Skeletal muscle satellite cell (primary cell): ENCODE results near the gene BTBD9.

Source experiments
- H3K27me3 ChIP-seq: 2 replicates; pipeline ENCODE4 v1.7.0; 2013; ENCODE audit warnings: low read length; ENCODE audit not compliant: control insufficient read depth, insufficient read depth
- H3K36me3 ChIP-seq: 2 replicates; pipeline ENCODE4 v1.7.0; 2013; ENCODE audit warnings: mild to moderate bottlenecking, control low read depth, low read length; ENCODE audit not compliant: insufficient read depth
- H3K4me1 ChIP-seq: 2 replicates; pipeline ENCODE4 v1.7.0; 2013; ENCODE audit warnings: low read length; ENCODE audit not compliant: control insufficient read depth, insufficient read depth
- H3K4me2 ChIP-seq: 2 replicates; pipeline ENCODE4 v1.7.0; 2013; ENCODE audit warnings: mild to moderate bottlenecking, low read length
- H3K4me3 ChIP-seq: 2 replicates; pipeline ENCODE4 v1.7.0; 2013; ENCODE audit warnings: low read length
- H3K9ac ChIP-seq: 2 replicates; pipeline ENCODE4 v1.7.0; 2013; ENCODE audit warnings: mild to moderate bottlenecking, low read depth, low read length, moderate library complexity
- H3K9me3 ChIP-seq: replicated peaks from 2 replicates; pipeline ENCODE4 v1.7.0; 2013; ENCODE audit warnings: mild to moderate bottlenecking, control low read depth, low read length

Gene BTBD9

DNA sequence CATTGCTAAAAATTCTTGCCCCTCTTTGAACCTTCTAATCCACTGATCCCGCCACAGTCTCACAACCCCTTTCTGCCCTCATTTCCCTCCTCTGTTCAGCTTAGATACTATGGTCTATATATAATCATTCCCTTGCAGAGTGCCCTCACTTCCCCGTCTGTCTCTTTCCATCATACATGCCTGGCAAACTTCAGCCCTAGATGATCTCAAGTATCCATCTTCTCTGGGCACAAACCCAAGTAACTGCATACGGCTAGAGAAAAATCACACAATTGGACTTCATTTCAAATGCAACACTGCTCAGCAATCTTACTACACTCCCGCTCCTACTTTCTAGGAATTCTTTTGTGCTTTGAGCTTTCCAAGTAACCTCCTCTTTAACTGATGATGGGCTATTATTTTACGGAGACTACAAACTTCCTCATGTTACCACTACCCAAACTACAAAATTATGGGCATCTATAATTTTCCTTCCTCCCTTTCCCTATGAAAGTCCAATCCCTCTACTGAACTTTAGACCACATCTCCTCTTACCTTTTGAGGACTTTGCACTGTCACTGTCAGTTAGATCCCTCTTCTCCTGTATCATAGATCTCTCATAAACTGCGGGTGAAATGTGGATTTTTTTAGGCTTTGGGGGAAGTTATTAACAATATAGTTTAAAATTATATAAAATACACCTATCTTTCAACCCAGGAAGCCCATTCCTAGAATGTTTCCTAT is 135.6 kb downstream of the BTBD9 start:
- no peaks in the 10 kb centered on the region for H3K27me3 ChIP-seq
- peaks cover 11% of the 10 kb centered on the region for H3K4me1 ChIP-seq
- no peak overlapping the region for H3K4me2 ChIP-seq
- H3K4me3 ChIP-seq, result no peak overlapping the region
- H3K9ac ChIP-seq, result no peak overlapping the region
- H3K36me3 ChIP-seq, result no peaks in the 10 kb centered on the region
- H3K9me3 ChIP-seq, result no peaks in the 10 kb centered on the region

DNA sequence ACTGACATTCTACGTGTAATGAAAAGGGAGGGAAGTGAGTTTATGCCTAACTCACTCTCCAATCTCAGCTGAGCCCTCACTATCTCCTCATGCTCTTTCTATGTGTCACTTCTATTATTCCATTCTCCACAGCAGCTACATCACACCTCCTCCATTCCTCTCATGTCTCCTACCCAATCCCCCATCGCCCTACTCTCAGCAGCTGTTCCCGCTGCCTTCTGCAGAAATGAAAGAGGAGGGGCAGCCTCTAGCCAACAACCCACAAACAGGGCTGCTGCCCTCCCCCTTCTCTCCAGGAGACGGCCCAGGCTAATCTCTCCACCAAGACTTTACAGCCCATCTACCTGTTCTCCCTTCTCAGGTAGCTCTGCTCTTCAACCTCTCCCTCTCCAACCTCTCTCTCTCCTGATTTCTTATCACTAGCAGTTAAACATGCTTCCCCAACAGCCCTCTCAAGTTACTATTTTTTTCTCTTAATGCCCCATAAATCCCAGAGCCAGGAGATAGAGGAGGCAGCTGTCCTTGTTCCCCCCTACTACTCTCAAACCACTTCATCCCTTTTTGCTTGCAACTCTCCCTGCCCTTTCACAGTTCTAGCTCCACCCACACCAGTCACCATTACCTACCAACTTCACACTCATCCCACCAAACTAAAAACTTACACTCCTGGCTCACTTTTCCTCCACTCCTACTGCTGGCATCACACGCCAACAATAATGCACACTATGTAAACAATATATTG is 136.5 kb downstream of the BTBD9 start:
- Histone ChIP-seq H3K4me1 (peaks cover 2% of the 10 kb centered on the region), H3K4me3 (no peak overlapping the region), H3K4me2 (no peak overlapping the region)

DNA sequence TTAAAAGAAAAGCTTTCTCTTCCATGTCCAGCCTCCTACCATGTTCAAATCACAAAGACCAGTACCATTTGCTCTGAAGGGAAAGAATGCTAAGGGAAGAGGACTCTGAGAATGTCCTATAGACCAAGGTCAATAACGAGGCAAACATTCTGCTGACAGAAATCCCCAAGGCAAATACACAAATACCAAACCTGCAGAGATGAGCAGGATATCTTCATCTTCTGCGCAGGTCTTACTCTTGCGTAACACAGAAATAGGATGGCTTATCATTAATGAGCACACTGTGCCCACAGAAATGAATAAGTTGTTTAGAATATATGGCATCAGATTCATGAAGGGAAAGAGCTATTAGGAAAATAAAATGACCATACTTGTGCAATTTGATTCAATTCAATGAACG is 137.3 kb downstream of the BTBD9 start:
- Histone ChIP-seq H3K27me3 (no peaks in the 10 kb centered on the region), H3K4me2 (no peak overlapping the region), H3K9ac (no peak overlapping the region), H3K4me1 (no peaks in the 10 kb centered on the region), H3K36me3 (no peaks in the 10 kb centered on the region), H3K9me3 (no peaks in the 10 kb centered on the region), H3K4me3 (no peak overlapping the region)

More for the DNA sequence above, 136.5 kb downstream of the BTBD9 start:
- Histone ChIP-seq H3K9ac (no peak overlapping the region), H3K27me3 (no peaks in the 10 kb centered on the region), H3K9me3 (no peaks in the 10 kb centered on the region), H3K36me3 (no peaks in the 10 kb centered on the region)

DNA sequence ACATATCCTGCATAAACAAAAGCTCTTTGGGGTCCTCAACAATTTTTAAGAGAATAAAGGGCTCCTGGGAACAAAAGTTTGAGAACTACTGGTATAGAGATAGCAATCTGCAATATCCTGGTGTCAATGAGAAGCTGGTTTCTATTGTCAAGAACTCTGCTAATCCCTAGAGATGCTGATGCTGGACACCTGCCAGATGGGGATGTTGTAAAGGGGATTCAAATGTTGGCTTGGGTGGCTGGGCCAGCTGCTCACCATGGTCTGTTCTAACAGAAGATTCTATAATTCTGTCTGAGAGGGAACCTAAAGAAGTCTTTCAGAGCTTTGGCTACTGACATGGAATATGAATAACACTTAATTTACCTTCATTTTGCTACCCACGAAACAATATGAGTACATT is 137.8 kb downstream of the BTBD9 start:
- H3K4me2 ChIP-seq, result no peak overlapping the region
- H3K4me3 ChIP-seq, result no peak overlapping the region
- H3K9me3 ChIP-seq, result no peaks in the 10 kb centered on the region
- H3K4me1 ChIP-seq, result no peaks in the 10 kb centered on the region
- H3K9ac ChIP-seq, result no peak overlapping the region
- H3K27me3 ChIP-seq, result no peaks in the 10 kb centered on the region
- no peaks in the 10 kb centered on the region for H3K36me3 ChIP-seq

DNA sequence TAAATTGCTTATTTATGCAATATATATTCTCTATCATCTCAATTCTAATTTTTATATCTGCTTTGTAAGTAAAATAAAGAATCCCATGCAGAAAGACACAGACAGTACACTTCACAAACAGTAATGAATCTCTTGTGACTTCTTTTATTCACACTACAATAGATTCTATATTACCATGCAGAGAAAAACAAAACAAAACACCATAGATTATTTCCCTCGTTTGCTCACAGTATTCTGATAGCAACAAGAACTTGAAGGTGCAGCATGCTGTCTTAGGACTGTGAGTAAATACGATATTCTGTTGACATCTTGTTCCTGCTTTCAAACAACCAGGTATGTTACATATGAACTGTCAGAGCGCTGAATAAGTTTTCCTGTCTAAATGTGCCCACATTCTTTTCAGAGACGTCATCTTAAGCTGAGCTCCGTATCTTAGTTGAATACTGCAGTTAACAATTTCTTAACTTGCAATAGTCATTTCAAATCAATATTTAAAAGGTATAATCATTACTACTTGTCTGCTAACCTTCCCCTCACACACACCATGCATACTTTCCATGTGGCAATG is 140.1 kb downstream of the BTBD9 start:
- Histone ChIP-seq H3K4me3 (no peak overlapping the region), H3K9me3 (no peaks in the 10 kb centered on the region), H3K27me3 (no peaks in the 10 kb centered on the region), H3K9ac (no peak overlapping the region), H3K4me1 (no peaks in the 10 kb centered on the region), H3K4me2 (no peak overlapping the region), H3K36me3 (no peaks in the 10 kb centered on the region)

DNA sequence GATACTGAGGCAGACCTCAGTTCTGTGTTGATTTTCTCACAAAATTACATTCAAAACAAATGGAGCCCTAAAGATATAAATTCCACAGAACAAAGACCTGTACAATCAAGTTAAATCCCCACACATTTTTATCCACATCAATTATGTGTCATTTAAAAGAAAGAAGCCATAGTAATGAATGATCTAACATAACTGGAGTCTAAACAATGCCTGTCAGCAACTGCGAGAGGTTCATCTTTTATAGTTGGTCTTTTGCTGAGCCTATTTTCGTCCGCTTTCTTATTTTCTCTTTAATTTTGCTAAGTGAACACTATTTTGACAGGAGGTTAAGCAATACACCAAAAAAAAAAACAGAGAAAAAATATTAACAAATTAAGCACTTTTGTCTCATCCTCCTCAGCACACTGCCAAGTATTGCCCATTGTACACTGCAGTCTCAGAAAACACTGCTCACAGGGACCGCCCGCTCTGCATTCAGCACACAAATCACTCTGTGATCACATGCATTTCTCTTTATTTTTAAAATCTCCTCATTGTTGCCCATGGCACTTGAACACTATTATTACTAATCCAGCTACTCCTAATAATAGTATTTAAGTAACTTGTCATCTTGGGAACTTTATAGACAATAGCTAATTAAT is 140.8 kb downstream of the BTBD9 start:
- Histone ChIP-seq H3K4me1 (no peaks in the 10 kb centered on the region), H3K36me3 (no peaks in the 10 kb centered on the region), H3K9ac (no peak overlapping the region), H3K9me3 (no peaks in the 10 kb centered on the region), H3K4me3 (no peak overlapping the region), H3K4me2 (no peak overlapping the region), H3K27me3 (no peaks in the 10 kb centered on the region)

DNA sequence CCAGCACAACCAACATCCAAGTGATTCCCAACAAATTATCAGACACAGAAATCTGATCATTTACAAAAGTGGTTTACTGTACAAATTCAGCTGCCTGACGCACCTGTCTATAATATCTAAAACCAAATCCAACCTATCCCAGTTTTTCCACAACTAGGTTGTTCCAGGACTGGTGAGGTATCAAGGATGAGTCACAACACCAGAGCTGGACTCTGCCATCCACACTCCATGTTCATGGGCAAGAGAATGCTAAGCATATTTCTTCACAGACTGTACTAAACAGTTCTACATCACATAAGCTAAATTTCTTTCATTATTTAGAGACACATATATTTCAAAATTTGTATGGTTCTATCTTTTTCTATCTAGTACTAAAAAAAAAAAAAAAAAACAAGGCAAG is 141.6 kb downstream of the BTBD9 start:
- Histone ChIP-seq H3K4me3 (no peak overlapping the region), H3K36me3 (no peaks in the 10 kb centered on the region), H3K9me3 (no peaks in the 10 kb centered on the region), H3K27me3 (no peaks in the 10 kb centered on the region), H3K4me2 (no peak overlapping the region), H3K9ac (no peak overlapping the region), H3K4me1 (no peaks in the 10 kb centered on the region)

DNA sequence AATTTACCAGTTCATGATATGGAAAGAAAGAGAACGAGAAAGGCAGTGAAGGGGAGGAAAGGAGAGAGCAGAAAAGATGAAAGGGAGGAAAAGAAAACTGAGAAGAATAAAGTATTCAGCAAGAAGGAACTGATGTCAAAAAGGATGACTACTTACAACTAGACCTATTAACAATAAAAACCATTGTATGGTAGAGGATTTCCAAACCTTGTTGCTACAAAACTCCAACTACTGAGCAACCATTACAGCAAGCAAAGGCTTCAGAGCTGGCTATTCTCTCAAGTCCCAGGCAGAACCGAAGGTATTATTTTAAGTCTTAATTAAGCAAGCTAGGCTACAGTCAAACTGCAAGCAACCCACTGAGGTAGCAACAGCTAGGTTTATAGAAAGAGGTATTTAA is 142.2 kb downstream of the BTBD9 start:
- no peaks in the 10 kb centered on the region for H3K9me3 ChIP-seq
- H3K4me2 ChIP-seq, result no peak overlapping the region
- H3K9ac ChIP-seq, result no peak overlapping the region
- no peaks in the 10 kb centered on the region for H3K36me3 ChIP-seq
- H3K27me3 ChIP-seq, result no peaks in the 10 kb centered on the region
- H3K4me1 ChIP-seq, result no peaks in the 10 kb centered on the region
- no peak overlapping the region for H3K4me3 ChIP-seq

DNA sequence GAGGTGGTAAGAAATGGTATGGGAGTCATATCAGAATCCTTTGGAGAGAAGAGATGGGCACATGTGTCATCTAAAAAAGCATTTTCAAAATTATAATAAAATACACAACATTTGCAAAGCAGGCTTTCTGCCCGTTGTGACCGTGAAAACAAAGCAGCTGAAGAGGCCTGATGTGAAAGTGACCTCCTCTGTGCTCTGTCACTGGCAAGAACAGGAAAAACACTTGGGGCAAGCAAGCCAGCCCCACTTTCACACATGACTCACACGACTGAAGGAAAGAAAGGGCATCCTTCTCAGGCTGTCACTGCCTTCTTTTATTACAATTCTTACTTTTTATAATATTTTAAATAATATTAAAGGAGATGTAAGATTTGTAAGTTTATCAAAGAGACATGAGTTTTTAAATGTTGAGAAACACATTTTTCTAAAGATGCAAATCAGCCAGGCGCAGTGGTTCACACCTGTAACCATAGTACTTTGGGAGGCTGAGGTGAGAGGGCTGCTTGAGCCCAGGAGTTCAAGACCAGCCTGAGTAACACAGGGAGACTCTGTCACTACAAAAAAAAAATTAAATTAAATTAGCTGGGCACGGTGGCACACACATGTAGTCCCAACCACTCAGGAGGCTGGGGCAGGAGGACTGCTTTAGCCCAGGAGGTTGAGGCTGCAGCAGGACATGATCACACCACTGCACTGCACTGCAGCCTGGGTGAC is 143.7 kb downstream of the BTBD9 start:
- Histone ChIP-seq H3K9me3 (no peaks in the 10 kb centered on the region), H3K4me3 (no peak overlapping the region), H3K36me3 (no peaks in the 10 kb centered on the region), H3K4me1 (no peaks in the 10 kb centered on the region), H3K9ac (no peak overlapping the region), H3K4me2 (no peak overlapping the region), H3K27me3 (no peaks in the 10 kb centered on the region)

DNA sequence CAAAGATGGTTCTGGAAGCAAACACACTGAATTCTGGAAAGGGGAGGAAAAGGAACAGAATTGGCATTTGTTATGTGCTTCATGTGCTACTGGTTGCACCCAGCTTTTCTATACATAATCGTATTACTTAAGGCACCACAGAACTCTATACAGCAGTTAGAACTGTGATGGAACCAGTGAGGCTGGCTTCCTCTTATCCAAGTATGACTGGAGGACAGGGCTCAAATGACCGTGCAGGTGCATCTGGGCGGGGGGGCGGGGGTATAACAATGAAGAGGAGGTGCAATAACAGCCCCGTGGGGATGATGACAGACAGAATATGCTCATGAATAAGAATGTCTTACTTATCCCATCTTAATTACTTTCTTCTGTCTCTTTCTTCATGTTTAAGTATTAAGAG is 144.2 kb downstream of the BTBD9 start:
- Histone ChIP-seq H3K4me1 (no peaks in the 10 kb centered on the region), H3K9me3 (no peaks in the 10 kb centered on the region), H3K27me3 (no peaks in the 10 kb centered on the region), H3K36me3 (no peaks in the 10 kb centered on the region), H3K4me3 (no peak overlapping the region), H3K4me2 (no peak overlapping the region), H3K9ac (no peak overlapping the region)

DNA sequence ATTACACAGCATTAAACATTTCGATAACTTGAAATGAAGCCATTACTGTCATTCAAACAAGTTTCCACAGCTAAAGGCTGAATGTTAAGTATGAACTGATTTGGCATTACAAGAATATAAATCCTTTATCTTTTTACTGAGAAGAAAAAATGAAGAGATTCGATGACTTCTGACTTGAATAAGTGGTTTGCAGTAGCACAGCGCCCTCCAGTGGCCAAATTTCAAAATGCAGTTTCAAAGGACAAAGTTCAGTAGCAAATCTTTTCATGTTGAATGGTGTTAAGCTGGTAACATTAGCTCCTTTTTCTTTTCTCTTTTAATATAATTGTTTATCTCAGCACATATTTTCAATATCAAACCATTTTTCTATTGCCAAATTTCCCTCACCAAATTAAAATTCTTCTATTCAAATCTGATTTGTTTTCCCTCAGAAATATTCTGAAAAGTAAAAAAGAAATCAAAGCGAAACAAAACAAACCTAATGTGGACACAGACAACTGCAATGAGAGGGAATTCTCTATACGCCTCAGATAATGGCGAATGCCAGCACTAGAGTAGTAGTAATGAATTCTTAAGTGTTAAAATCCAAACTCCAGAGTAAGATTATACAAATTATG is 145.7 kb downstream of the BTBD9 start:
- Histone ChIP-seq H3K4me2 (no peak overlapping the region), H3K9me3 (no peaks in the 10 kb centered on the region), H3K36me3 (no peaks in the 10 kb centered on the region), H3K9ac (no peak overlapping the region), H3K4me3 (no peak overlapping the region), H3K27me3 (no peaks in the 10 kb centered on the region), H3K4me1 (no peaks in the 10 kb centered on the region)
